SU-DHL-6 (cell line): Measurements from ENCODE around the gene UXS1.

Experiments
- CTCF ChIP-seq: fragments of 200-600 bp; sonication (generic); IDR thresholded peaks from one replicate; pipeline ENCODE4 v1.5.1; 2017; ENCODE audit warnings: antibody characterized with exemption, mild to moderate bottlenecking, low read length, moderate library complexity; ENCODE audit not compliant: insufficient read depth, poor library complexity, severe bottlenecking
- EZH2phosphoT487 ChIP-seq: fragments of 200-600 bp; sonication (generic), shearing (Covaris generic); conservative IDR thresholded peaks from 2 replicates; pipeline ENCODE4 v1.6.1; 2018; ENCODE audit warnings: mild to moderate bottlenecking, antibody characterized with exemption, low read length, moderate library complexity, mixed read lengths

GRCh38 chr2:106127776-106128268 is 66.3 kb downstream of the UXS1 start:
- TF ChIP-seq CTCF = no peak
- no peak for TF ChIP-seq EZH2phosphoT487
